HG02981 (cell line): ENCODE measurements around the gene NRF1.
"Not testable (repeated sequence)": the region's sequence is repeated elsewhere in the genome, so short reads cannot be mapped to it uniquely, and the experiment has no call there.

Experiments used
- ATAC-seq: cut with Tn5 transposase; IDR thresholded peaks from one replicate; pipeline ENCODE4 v1.9.1; 2021; ENCODE audit warnings: mild to moderate bottlenecking, moderate library complexity; ENCODE audit not compliant: unreplicated experiment

NRF1 gene

DNA sequence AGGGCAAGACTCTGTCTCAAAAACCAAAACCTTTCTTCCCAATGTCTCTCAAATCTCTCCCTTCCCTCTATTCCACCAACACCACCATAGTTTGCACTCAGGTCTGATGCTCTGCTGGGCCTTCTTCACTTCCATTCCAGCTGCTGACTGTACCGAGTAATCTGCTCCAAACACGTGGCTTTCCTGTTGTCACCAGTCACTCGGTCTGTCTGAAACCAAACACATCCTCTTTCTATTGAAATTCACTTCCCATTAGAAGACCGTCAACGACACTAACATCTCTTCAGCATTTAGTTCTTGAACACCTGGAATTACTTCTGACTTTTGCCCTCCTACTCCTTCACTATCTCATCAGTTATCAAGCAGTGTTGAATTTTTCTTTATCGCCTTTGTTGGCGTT is 4.7 kb upstream of the NRF1 start:
- no peak for ATAC-seq

DNA sequence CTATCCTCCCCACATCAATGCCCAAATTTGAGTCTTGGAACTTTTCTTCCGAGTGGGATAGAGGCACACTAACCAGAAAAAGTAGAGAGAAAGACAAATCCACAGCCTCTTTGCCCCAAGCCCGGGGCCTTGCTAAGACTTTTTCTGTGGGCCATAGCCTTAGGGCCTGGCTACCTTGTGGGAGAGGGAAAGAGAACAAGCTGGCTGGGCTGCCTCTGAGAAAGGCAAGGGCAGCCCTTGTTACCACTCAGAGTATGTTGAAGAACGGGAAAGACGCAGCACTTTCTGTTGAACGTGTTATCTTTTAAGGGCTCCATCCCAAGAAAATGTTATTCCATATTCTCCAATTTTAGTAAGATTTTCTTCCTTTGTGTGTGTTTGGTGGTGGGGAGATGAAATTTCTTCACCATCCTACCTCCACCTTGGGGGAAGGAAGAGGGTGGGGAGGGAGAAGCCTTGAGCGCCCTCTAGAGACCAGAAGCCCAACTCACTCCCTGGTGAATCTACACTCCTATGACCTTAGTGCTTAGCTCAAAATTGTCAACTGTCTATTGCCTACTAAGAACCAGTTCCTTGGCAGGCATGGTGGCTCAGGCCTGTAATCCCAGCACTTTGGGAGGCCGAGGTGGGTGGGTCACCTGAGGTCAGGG is 3.9 kb upstream of the NRF1 start:
- ATAC-seq: no peak

DNA sequence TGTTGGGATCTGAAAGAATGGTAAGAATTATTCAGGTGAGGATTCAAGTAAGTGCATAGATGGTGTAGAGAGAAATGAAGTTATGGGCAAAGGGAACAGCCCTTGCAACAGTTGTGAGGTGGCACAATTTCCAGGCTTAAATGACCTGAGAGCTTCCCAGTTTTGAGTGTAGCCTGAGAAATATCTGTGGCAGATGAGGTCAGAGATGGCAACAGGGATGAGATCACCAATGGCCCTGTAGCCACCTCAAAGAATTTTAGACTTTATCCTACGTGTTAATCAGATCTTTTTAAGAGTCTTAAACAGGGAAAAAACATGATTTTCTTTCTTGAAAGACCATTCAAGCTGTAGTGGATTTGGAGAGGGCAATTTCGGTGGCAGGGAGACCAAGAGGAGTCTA is 1.9 kb upstream of the NRF1 start:
- ATAC-seq: no peak

DNA sequence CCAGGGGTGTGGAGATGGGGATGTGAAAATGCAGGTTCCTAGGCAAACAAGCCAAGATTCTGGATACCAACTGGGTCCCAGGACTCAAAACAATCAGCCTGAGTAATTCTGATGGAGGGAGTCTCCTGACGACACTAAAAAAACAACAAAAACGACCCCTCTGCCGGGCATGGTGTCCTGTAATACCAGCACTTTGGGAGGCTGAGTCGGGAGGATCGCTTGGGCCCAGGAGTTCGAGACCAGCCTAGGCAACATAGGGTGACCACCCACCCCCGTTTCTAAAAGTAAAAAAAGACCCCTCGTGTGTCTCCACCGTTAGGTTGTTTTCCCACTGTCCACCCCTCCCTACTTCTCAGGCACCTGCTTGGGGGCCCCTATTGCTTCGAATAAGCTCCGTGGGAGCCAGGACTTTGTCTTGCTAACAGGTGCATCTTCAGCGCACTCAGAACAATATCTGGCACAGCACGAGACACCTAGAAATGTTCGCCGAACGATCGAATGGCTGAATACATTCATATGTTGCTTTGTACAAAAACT is 743 bp upstream of the NRF1 start:
- no peak for ATAC-seq

DNA sequence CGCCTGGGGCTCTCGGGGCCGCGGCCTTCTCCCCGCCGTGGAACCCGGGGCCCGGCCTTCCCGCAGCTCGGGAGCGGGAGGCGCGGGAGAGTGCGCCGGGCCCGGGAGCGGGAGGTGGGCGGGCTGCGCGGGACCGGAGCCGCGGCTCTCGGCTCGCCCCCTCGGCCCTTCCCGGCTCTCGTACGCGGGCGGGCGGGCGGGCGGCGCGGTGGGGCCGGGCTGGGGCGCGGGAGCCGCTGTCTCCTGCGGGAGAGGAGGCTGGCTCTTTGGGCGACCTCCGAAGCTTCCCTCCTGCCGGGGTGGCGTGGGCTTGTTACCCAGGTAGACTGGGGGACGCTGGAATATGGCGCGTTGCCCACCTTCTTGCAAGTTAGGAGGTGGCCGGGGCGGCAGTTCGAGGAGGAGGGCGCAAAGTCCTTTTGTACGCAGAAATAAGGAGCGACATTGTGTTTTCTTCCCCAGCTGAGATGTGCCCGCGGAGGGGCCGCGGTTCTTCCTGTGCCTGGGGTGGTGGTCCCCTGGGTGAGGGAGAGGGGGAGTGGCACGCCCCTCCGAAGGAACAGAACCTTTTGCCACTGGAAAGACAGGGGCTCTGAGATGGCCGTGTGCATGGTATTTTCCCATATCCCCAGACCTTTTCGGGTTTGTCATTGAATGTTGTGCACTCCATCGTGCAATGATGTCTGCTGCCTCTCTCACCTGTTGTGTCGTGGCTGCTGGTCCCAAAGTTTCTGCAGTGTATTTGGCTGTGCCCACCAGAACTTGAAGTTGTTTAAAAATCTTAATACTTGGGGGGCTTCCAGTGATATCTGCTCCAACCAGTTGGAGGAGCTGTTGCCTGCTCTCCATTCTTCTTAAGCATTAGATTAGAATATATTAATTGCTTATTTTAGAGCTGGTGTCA is 844 bp downstream of the NRF1 start:
- ATAC-seq: peak; percentile 6

DNA sequence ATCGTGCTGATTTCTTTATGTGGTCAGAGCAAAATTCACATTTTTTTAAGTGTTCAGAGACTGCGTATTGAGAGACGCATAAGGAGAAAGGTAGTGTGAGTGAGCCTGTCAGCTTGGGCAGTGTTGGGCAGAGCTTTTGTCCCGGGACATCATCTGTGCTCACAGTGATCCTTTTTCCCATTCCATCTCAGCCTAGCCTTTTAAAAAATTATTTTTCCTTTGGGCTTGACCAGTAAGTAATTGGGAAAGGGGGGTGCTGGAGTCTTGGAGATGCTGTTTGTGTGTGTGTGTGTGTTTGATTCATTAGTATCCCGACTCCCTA is 1.5 kb downstream of the NRF1 start:
- ATAC-seq: no peak

DNA sequence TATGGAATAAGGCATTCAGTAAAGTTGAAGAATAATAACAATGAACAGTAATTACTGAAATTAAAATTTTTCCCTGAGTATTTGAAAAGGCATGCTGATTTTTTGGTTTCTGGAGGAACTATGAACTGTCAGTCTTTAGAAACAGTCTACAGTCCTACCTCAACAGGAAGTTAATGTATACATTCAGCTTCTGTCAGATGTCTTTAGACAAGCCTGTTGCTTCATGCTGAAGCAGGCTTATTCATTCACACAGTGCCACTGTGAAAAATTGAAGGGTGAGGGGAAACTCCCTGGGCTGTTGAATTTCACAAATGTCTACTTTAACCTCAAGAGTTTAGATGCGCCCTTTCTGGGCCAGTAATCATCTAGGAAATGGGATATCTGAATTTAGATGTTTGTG is 3.5 kb downstream of the NRF1 start:
- no peak for ATAC-seq

DNA sequence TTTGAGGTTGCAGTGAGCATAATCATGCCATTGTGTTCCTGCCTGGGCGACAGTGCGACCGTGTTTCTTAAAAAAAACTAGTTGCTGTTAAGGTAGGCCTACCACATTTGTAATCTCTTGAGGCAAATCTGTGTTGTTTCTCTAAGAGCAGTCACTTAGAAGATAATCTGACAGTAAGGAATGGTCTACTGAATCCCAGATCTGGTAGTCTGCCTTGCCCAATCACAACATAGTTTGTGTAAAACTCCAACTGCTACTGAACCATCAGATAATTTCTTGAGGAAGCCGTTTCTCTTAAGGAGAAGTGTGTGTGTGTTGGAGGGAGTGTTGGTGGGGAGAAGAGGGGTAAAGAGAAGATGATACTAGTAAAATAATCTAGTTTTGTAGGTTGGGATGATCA is 5.0 kb downstream of the NRF1 start:
- ATAC-seq: no peak

DNA sequence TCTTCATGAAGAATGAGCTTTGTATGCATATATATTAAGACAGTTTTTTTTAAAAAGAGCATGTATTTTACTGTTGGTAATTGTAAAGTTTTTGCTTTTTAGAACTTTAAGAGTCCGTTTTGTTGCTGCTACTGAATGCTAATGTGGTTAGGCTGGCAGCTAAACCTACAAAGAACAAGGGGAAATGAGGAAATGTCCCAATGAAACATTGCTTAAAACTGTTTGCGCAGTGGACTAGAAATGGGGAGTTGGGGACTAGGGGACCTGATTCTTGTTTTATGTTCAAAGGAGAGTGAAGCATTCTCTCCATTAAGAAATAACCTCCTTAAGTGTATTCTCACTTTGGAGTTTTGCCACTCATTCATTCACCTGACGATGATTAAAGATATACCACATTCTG is 5.7 kb downstream of the NRF1 start:
- ATAC-seq: no peak

DNA sequence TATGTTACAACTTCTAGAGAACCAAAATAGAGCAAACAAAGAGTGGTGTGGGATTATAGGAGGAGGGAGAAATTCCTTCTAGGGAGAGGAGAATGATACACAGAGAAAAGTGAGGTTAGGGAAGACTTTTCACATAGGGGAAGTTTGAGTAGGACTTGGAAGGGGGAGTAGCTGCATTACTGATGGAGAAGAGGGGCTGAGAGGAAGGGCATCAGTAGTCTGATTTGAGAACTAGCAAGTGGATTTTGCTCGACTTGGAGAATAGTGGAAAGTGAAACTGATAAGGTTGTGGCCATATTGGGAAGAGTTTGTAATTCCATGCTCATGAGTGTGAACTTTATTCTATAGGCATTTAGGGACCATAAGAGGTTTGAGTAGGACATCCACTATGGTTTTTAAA is 6.1 kb downstream of the NRF1 start:
- ATAC-seq: no peak

DNA sequence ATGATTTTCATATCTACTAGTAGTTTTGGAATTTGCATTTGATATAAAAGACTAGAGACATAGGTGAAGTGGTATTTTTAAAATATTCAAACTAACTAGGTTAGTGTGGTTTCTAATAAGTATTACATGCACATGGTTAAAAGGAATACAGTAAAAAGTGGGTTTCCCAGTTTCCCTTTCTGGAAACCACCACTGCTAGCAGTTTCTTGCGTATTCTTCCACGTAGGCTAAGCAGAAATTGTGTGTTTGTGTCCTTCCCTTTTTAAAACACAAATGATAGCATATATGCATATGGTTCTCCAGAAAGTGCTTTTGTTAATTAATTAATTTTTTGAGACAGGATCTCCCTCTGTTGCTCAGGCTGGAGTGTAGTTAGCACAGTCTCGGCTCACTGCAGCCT is 15.4 kb downstream of the NRF1 start:
- ATAC-seq: no peak

DNA sequence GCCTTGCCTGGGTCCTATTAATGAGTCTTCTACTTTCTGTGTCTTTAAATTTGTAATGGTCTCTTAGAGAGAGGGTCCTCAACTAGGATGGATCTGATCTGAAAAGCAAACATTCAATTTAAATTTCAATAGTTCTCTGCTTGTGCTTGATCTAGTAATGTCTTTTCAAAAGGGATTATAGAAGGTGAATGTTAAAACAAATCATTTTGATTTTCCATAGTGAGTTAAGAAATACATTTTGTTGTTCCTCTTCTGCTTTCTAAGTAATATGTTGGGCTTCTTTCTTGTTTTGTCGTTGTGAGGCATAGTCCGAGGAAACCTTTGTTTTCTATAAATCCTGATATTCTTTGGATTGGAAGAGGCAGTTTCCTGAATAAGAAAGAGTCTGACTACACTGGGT is 18.8 kb downstream of the NRF1 start:
- ATAC-seq: no peak

DNA sequence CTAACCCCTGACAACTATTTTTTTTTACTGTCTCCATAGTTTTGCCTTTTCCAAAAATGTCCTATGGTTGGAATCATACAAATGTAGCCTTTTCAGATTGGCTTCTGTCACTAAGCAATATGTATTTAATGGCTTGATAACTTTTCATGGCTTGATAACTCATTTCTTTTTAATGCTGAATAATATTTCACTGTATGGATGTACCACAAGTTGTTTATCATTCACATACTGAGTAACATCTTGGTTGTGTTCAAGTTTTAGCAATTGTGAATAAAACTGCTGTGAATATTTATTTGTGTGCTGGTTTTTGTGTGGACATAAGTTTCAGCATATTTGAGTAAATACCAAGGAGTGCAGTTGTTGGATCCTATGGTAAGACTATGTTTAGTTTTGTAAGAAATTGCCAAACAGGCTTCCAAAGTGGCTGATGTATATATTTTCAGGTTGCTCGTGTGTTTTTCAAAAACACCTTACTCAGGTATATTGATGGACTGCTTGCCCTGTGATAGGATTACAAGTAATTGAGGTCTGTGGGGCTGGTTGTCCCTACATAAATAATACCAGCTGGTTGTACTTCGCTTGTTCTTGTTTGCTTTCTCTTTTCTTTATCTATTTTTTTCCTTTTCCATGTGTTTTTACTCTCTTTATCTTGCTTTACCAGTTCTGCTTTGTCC is 23.0 kb downstream of the NRF1 start:
- ATAC-seq: no peak

DNA sequence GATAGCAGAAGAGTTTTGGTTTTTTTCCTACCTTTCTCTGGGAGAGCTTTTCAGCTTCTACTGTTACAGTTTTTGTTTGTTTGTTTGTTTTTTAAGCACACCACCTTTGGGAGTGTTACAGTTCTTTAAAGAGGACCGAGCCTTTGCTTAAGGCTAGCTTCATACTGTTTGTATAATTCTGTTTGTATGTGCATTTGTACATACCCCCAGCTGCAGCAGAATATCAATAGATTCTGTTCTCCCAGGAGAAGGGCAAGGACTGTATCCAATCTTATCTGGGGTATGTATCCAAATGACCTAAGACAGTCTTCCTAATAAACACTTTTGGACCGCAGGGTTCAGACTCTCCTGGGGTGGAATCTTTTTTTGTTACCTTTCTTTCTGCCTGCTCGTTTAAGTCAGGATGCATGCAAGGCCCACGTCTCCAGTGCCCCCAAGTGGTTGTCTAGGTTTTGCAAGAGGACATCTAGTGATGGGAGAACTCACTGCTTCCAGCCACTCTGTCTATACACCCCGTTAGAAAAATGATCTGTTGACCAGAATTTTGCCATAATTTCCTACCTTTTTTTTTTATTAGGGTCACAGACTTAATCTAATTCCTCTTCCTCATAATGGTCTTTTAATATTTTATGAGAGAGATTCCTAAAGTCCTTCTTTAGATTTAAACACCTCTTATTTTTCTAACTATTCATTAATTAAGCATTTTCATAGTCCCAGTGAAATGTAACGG is 23.9 kb downstream of the NRF1 start:
- ATAC-seq: peak; percentile 82

DNA sequence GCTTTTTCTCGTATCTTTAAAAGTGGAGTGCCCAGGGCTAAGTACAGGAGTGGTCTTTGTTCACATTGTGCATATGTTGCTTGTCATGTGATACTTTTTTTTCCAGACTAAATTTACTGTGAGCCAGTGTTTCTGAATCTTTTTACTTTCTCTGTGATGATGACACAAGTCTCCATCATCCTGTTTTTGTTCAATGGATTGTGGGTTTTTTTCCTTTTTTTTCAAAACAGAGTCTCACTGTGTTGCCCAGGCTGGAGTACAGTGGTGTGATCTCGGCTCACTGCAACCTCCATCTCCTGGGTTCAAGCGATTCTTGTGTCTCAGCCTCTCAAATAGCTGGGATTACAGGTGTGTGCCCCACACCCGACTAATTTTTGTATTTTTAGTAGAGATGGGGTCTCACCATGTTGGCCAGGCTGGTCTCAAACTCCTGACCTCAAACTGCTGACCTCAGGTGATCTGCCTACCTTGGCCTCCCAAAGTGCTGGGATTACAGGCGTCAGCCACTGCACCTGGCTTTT is 24.6 kb downstream of the NRF1 start:
- ATAC-seq: not testable (repeated sequence)

DNA sequence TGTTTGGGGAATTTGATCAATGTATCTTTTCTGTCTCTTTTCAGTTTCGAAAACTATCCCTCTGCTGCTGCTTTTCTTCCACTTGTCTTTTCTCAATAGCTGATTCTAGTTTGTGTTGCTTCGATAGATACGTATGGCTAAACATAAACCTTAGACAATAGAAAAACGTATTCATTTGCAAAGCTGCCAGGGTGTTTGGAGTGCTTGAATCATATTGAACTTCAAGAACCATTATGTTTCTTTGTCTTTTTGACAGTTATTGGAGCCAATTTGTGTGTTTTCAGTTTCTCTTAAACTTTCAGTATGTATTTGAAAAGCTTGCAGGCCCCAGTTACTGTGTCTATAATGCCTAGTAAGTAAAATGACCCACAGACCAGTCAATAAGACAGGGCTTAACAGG is 25.1 kb downstream of the NRF1 start:
- ATAC-seq: no peak

DNA sequence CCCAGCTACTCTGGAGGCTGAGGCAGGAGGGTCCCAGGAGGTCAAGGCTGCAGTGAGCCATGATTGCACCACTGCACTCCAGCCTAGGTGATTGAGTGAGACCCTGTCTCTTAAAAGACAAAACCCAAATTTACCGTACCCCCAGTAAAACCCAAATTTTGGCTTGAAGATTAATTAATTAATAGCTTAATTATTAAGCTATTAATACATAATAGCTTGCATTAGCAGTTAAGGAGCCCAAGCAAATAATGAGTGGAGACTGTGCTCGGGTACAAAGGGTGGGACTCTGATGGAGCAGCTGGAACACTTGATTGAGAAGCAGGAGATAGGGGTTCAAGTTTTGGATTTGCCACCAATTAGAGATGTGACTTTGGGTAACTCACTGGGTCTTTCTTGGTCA is 28.9 kb downstream of the NRF1 start:
- ATAC-seq: no peak

DNA sequence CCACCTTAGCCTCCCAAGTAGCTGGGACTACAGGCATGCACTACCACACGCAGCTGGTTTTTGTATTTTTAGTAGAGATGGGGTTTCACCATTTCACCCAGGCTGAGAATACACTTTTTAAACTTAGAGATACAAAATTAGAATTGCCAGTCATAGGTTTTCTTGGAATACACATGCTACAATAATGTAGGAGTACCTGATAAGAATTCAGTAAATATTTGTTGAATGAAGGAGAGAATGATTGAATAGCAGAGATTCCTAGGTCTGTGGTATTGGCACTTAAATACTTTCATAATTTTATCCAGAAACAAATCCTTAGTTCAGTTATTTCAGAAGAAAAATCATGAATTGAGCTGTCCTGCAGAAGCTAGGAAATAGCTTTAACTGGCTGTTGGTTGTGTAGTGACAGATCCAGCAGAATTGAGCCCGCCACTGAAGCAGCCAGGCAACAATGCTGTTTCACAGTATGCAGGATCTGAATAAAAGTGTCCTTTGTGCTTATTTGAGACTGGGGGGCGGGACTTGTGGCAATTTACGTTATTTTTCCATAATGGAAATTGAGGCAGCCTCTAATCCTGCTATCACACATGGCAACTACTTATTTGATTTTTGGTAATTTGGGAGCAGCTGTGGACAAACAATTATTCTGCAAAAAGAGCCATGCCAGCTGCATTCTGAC is 31.5 kb downstream of the NRF1 start:
- no peak for ATAC-seq

DNA sequence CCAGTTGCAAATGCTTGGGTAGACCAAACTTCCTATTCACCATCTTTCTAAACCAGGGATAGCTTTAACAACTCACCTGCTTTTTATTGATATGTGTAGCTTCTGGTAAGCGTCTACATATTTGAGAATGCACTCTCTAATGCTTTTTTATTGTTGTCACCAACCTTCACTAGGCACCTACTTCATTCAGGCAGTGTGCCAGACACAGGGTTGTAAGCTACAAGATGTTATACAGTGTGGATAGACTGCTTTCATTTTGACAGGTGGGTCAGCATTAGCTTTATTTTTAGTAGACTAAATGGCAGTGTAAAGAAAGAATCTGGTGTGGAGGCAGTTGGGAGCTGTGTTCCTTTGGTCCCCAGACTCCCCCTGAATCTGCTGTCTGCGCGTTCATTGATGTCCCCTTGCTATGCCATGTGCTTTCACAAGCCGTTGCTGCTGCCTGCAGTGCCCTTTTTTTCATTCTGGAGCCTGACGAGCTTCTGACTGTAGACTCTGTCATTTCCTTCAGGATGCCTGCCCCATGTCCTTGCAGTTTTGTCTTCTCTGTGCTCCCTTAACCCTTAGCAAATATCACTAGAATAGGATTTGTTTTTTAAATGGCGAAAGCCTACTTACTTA is 32.1 kb downstream of the NRF1 start:
- no peak for ATAC-seq

DNA sequence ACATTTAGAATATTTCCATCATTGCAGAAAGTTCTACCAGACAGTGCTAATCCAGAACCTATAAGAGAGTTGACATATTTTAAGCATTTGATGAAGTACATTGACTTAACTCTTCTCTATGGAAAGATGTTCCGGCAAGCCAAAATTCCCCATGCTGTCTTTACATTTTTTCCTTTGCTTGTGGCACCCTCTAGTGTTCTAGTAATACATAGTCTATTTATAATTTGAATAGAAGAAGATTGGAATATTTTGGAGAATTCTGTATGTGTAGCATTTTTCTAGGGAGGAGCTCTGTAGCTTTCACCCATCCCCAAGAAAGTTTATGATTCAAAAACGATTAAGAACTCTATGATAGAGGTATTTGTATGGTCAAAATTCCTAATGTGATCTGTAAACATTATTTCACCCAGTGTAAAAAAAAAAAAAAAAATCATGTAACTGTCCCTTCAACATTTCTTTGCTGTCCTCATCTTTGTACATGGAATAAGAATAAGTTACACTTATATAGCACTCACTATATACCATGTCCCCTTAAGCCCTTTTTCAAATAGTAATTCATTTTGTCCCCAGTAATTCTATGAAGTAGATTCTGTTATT is 33.2 kb downstream of the NRF1 start:
- ATAC-seq: no peak
